Left ventricle myocardium inferior (tissue), 1 donor: ENCODE data around the gene BRICD5. TPM values are rescaled to one million over a fixed set of nuclear protein-coding genes. Genes with fewer than 3 reads are reported as not detected.

ENCODE experiments used
- DNase-seq: peaks from one replicate; pipeline ENCODE4 v3.0.0-alpha.2; 2020
- H3K27ac ChIP-seq: fragments of 200-600 bp; replicated peaks from 2 replicates; pipeline ENCODE4 v1.8.0; 2021
- H3K27me3 ChIP-seq: fragments of 200-600 bp; 2 replicates; pipeline ENCODE4 v1.8.0; 2021; ENCODE audit warnings: low read depth
- H3K36me3 ChIP-seq: fragments of 200-600 bp; 2 replicates; pipeline ENCODE4 v1.8.0; 2021
- H3K4me1 ChIP-seq: fragments of 200-600 bp; 2 replicates; pipeline ENCODE4 v1.8.0; 2021
- H3K4me3 ChIP-seq: fragments of 200-600 bp; 2 replicates; pipeline ENCODE4 v1.8.0; 2021; ENCODE audit warnings: mild to moderate bottlenecking, moderate library complexity
- H3K9me3 ChIP-seq: fragments of 200-600 bp; replicated peaks from 2 replicates; pipeline ENCODE4 v1.8.0; 2021
- CTCF ChIP-seq: fragments of 200-600 bp; IDR thresholded peaks from 2 replicates; pipeline ENCODE4 v1.8.0; 2021; ENCODE audit warnings: antibody characterized with exemption, mild to moderate bottlenecking, borderline replicate concordance
- intact Hi-C: fragments of 100-400 bp; cut with micrococcal nuclease; formaldehyde crosslinking; loops from one replicate; pipeline ENCODE4 v1.11.0; 2022
- total RNA-seq: library from RNA; stranded (reverse); fragmentation: NEBNext Ultra II Directional; extraction: Animal tissue kit (Norgen Biotek cat#: 25700); gene quantifications from one replicate; pipeline ENCODE4 v1.2.1, GENCODE V29; 2021
- donor health status: DM: no; HTN: yes; CAD: no; lungs with severe emphysema.

BRICD5 gene
- total RNA-seq, 1 donor from 2014 or later: 10.9 TPM

GRCh38 chr16:2191446-2191706, 19.3 kb downstream of the BRICD5 start:
- intact Hi-C loops: no loop called here

GRCh38 chr16:2190659-2191445, 19.8 kb downstream of the BRICD5 start:
- Histone ChIP-seq H3K4me1 (peaks cover 13% of the 10 kb centered on the region), H3K27ac (peak overlapping the region; percentile 45)
- intact Hi-C loops: no loop called here

More at GRCh38 chr16:2191446-2191706, 19.3 kb downstream of the BRICD5 start:
- Histone ChIP-seq H3K27ac (peak overlapping the region; percentile 45), H3K4me1 (peaks cover 16% of the 10 kb centered on the region), H3K27me3 (peaks cover 36% of the 10 kb centered on the region), H3K9me3 (no peaks in the 10 kb centered on the region), H3K36me3 (no peaks in the 10 kb centered on the region), H3K4me3 (no peak overlapping the region)
- TF ChIP-seq CTCF: no peak
- DNase-seq: no peak

GRCh38 chr16:2190002-2190658, 20.5 kb downstream of the BRICD5 start:
- Histone ChIP-seq H3K4me1 (peaks cover 6% of the 10 kb centered on the region), H3K27me3 (peaks cover 25% of the 10 kb centered on the region), H3K27ac (no peak overlapping the region), H3K9me3 (no peaks in the 10 kb centered on the region), H3K4me3 (no peak overlapping the region), H3K36me3 (no peaks in the 10 kb centered on the region)
- TF ChIP-seq CTCF: no peak
- DNase-seq: no peak
- intact Hi-C loops: no loop called here

More at GRCh38 chr16:2190659-2191445, 19.8 kb downstream of the BRICD5 start:
- H3K9me3 ChIP-seq: no peaks in the 10 kb centered on the region
- TF ChIP-seq CTCF: no peak
- no peaks in the 10 kb centered on the region for H3K36me3 ChIP-seq
- H3K4me3 ChIP-seq: no peak overlapping the region
- H3K27me3 ChIP-seq: peaks cover 32% of the 10 kb centered on the region
- no peak for DNase-seq

- no peaks in the 10 kb centered on the region for H3K9me3 ChIP-seq
- H3K36me3 ChIP-seq: no peaks in the 10 kb centered on the region
- DNase-seq: no peak
- no peak overlapping the region for H3K4me3 ChIP-seq
- H3K4me1 ChIP-seq: peaks cover 4% of the 10 kb centered on the region
- intact Hi-C loops: no loop called here
- no peak for TF ChIP-seq CTCF
- H3K27me3 ChIP-seq: peaks cover 17% of the 10 kb centered on the region
- H3K27ac ChIP-seq: no peak overlapping the region
These were observed 21.3 kb downstream of the BRICD5 start for GRCh38 chr16:2189252-2189893.

- no peaks in the 10 kb centered on the region for H3K36me3 ChIP-seq
- no peak overlapping the region for H3K27ac ChIP-seq
- intact Hi-C loops: no loop called here
- TF ChIP-seq CTCF: no peak
- no peak for DNase-seq
- H3K9me3 ChIP-seq: no peaks in the 10 kb centered on the region
- H3K4me3 ChIP-seq: no peak overlapping the region
- peaks cover 4% of the 10 kb centered on the region for H3K4me1 ChIP-seq
- peaks cover 7% of the 10 kb centered on the region for H3K27me3 ChIP-seq
These were observed 22.3 kb downstream of the BRICD5 start for GRCh38 chr16:2188395-2188794.
